Suppressor macrophage (primary cell): Measurements from ENCODE around the gene BZW2.

ENCODE experiments used
- DNase-seq, 4 experiments: peaks; one replicate each; pipeline ENCODE4 v3.0.0-alpha.2; 2020 to 2022

Gene BZW2

DNA sequence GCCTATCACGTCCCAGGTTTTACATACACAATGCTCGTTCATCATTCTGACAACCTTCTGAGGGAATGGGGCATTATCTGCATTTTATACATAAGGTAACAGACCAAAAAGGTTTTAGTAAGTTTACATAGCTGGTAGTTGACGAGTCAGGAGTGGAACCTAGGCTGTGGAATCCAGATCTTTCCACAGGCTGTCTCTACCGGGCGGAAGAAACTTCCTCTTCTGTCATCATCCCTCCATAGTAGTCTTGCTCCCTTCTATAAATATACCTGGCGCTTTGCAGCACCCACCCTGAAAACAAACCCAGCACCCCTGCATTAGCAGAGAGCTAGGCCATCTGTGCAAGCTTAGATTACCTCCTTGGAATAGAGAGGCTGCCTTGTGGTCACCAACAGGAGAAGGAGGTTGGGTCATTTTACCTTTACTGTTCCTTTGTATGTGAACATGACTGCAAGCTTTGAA lies 108.9 kb downstream of the BZW2 start:
- DNase-seq, result no peak

- DNase-seq, result peak; percentile 17 to 66 (median 35)
These were observed 109.4 kb downstream of the BZW2 start for GRCh38 chr7:16755397-16755796.
